Activated CD8-positive, alpha-beta memory T cell treated with anti-CD3 and anti-CD28 coated beads, Interleukin-2, amount 50 U/mL, for 24 hours (primary cell): ENCODE data around the gene ACOT6.
"Not testable (repeated sequence)": the region's sequence is repeated elsewhere in the genome, so short reads cannot be mapped to it uniquely, and the experiment has no call there.

ENCODE experiments used
- DNase-seq: peaks from one replicate; pipeline ENCODE4 v3.0.0-alpha.2; 2020; ENCODE audit errors: extremely low read depth

Gene ACOT6

GRCh38 chr14:73645248-73645610 is 32.9 kb downstream of the ACOT6 start:
- no peak for DNase-seq

- DNase-seq: no peak
Measured at GRCh38 chr14:73651005-73651404, 38.7 kb downstream of the ACOT6 start.

DNA sequence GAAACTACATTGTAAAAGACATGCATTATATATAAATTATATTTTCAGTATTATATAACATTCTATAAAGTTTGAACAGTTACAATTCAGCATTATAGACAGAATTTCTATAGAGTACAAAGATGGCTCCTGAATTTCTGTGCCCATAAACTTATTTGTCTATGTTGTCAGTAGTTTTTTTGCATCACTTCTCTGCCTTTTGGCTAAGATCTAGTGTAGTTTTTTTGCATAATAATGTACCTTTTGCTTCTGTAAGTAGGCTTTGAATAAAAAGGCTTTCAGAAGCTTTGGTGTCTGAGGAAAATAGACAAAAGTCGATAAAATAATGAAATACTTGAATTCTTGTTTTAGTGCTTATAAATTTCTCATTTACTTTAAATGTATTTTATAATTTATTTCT is 43.5 kb downstream of the ACOT6 start:
- no peak for DNase-seq

GRCh38 chr14:73659202-73659601 is 46.9 kb downstream of the ACOT6 start:
- not testable (repeated sequence) for DNase-seq

GRCh38 chr14:73660511-73660910 is 48.2 kb downstream of the ACOT6 start:
- no peak for DNase-seq

DNA sequence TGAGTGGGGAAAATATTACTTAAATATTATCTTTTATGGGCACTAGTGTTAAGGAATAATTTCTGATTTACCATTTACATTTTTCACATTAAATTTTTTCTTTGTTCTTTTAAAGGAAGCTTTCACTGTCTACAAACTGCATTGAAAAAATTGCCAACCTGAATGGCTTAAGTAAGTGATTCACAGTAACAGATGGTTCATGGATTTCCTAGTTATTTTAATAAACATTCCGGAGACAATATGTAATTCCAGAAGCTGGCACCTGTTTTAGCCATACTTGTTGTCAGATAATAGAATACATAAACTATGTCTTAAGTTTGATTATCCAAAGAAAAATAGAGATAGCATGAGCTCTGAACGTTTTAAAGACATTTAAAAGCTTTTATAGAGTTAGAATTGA is 49.6 kb downstream of the ACOT6 start:
- no peak for DNase-seq

- DNase-seq: no peak
Measured at GRCh38 chr14:73662487-73662943, 50.2 kb downstream of the ACOT6 start.

- no peak for DNase-seq
Measured at GRCh38 chr14:73663548-73664212, 51.4 kb downstream of the ACOT6 start.

DNA sequence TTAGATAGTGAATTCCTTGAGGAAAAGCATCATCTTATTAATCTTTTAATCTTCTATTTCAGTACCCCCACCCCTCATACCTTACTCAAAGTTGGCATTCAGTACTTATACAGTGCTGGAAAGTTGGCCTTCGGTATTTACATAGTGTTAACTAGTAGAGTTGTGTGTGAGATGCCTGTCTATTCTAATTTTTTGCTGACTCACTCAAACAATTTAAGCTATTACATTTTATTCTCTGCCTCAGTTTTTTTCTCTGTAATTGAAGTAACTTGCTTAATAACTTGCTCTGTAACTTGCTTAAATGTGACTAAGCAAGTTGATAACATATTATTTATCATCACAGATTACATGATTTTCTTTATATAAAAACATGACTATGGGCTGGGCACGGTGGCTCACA is 52.8 kb downstream of the ACOT6 start:
- no peak for DNase-seq

DNA sequence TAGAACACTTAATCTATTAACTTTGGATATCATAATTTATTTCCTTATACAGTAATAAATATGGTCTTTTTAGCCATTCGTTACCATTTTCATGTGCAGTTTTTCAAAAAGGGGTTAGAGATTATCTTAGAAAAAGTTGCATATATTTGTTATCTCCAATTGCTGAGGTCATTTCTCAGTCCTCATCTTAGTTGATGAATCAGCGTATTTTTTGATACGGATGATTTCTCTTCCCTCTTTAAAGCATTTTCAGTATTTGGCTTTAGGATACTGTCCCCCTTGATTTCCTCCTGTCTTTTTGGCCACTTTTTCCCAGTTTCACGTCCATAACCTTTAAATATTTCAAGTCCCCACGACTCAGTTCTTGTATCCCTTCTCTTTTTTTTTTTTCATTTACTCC is 54.3 kb downstream of the ACOT6 start:
- DNase-seq: no peak

GRCh38 chr14:73667854-73668253 is 55.5 kb downstream of the ACOT6 start:
- DNase-seq: no peak
